Panc1 (cell line): Measurements from ENCODE around the gene UHRF2. TPM values are rescaled to one million over a fixed set of nuclear protein-coding genes. Genes with fewer than 3 reads are reported as not detected.

Source experiments
- ATAC-seq: fragments of 200-7000 bp; cut with Tn5 transposase; 2 replicates; pipeline ENCODE4 v1.9.1; 2020; ENCODE audit warnings: mild to moderate bottlenecking, moderate library complexity
- BruUV-seq: library from RNA; stranded (reverse); fragments of 400-500 nt; replicated peaks from 2 replicates; lab custom pipeline; 2021; lab: Mats Ljungman, UMichigan
- CTCF ChIA-PET: fragments of 300-600 bp; sonication (Branson Sonifier 250); formaldehyde crosslinking; loops from one replicate; lab custom pipeline; 2022; ENCODE audit warnings: antibody characterized with exemption; lab: Charles Lee
- POLR2A ChIA-PET: fragments of 300-600 bp; sonication (Branson Sonifier 250); formaldehyde crosslinking; loops from one replicate; lab custom pipeline; 2022; ENCODE audit warnings: antibody characterized with exemption; lab: Charles Lee
- DNase-seq: peaks from one replicate; pipeline ENCODE4 v3.0.0-alpha.2; 2010; ENCODE audit warnings: low read depth, low spot score
- H3K27ac ChIP-seq: 2 replicates; pipeline ENCODE4 v1.5.1; 2011; ENCODE audit warnings: mild to moderate bottlenecking, low read length, inconsistent platforms
- H3K27me3 ChIP-seq: fragments of 200-500 bp; sonication (Bioruptor generic); 2 replicates; pipeline ENCODE4 v1.6.0; 2014; ENCODE audit warnings: low read length, inconsistent platforms; ENCODE audit not compliant: control insufficient read depth, insufficient read depth
- H3K36me3 ChIP-seq: fragments of 200-500 bp; sonication (Bioruptor generic); 2 replicates; pipeline ENCODE4 v1.5.1; 2014; ENCODE audit warnings: inconsistent platforms, mild to moderate bottlenecking, low read length, moderate library complexity; ENCODE audit not compliant: control insufficient read depth, insufficient read depth
- H3K4me1 ChIP-seq: 2 replicates; pipeline ENCODE4 v1.5.1; 2011; ENCODE audit warnings: inconsistent platforms, mild to moderate bottlenecking, low read length, moderate library complexity; ENCODE audit not compliant: control insufficient read depth, insufficient read depth
- H3K4me3 ChIP-seq, 2 experiments: 2 replicates each; pipeline ENCODE4 v1.5.1; 2011 to 2012; ENCODE audit warnings: low read depth in 2 of 2, low read length in 2 of 2, mild to moderate bottlenecking in 2 of 2, inconsistent platforms in 1 of 2, moderate library complexity in 1 of 2
- H3K9me3 ChIP-seq: fragments of 200-500 bp; sonication (Bioruptor generic); 2 replicates; pipeline ENCODE4 v1.5.1; 2014; ENCODE audit warnings: low read depth, mild to moderate bottlenecking, inconsistent platforms, low read length, moderate library complexity; ENCODE audit not compliant: control insufficient read depth, insufficient read depth
- POLR2AphosphoS5 ChIP-seq: IDR thresholded peaks from 2 replicates; pipeline ENCODE4 v1.6.1; 2012; ENCODE audit warnings: mild to moderate bottlenecking, low read depth, low read length, moderate library complexity
- SIN3A ChIP-seq: IDR thresholded peaks from 2 replicates; pipeline ENCODE4 v1.6.1; 2012; ENCODE audit warnings: low read depth, mild to moderate bottlenecking, low read length, moderate library complexity, borderline replicate concordance; ENCODE audit not compliant: insufficient read depth
- TCF7L2 ChIP-seq: IDR thresholded peaks from 2 replicates; pipeline ENCODE4 v1.6.1; 2011; ENCODE audit warnings: mild to moderate bottlenecking, low read depth, low read length, inconsistent platforms
- in situ Hi-C: cut with HindIII; loops from 2 replicates; pipeline ENCODE4 v1.10.0; 2016; ENCODE audit warnings: low sequenced_read_pairs, low pct_unique_long_range_greater_than_20kb
- intact Hi-C: fragments of 100-400 bp; cut with micrococcal nuclease; formaldehyde crosslinking; loops from one replicate; pipeline ENCODE4 v1.10.0; 2022; ENCODE audit not compliant: unreplicated experiment
- total RNA-seq: library from RNA; stranded (reverse); gene quantifications from one replicate; pipeline ENCODE4 v1.2.1, GENCODE V29; 2021; ENCODE audit not compliant: unreplicated experiment
- TF ChIP-seq, protein P1 (sequence below): fragments of 450-650 bp; IDR thresholded peaks from 2 replicates; pipeline ENCODE4 v1.5.1; 2017; ENCODE audit warnings: mild to moderate bottlenecking
- TF ChIP-seq, protein P2 (sequence below), 2 experiments: IDR thresholded peaks; 2 replicates each; pipeline ENCODE4 v1.6.1; 2011 to 2012; ENCODE audit warnings: low read depth in 2 of 2, control low read depth in 1 of 2, low read length in 1 of 2, mild to moderate bottlenecking in 1 of 2, moderate library complexity in 1 of 2; ENCODE audit not compliant: insufficient read depth in 1 of 2

The UHRF2 gene
- total RNA-seq, 1 experiment from 2014 or later = 17.2 TPM

DNA sequence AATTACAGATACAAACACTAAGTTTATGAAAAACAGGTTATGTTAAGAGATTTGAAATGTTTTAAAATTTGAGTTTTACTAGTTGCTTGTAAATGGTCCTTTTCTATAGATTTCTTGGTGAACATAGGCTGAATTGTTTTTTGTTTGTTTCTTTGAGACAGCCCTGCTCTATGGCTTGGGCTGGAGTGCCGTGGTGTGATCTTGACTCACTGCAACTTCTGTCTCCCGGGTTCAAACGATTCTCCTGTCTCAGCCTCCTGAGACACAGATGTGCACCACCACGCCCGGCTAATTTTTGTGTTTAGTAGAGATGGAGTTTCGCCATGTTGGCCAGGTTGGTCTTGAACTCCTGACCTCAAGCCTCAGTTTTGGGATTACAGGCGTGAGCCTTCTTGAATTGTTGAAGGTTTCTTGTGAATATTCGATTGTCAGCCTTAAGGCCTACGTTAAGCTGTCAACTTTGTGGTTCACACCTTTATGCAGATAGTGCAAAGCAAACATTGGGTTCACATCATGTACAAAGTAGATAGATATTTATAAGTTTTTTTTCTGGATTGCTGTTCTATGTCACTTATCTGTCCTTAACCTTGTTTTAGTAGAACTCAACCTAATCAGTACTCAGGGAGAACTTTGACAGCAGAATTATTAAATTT lies 26.2 kb downstream of the UHRF2 start:
- in situ Hi-C loops (no loop called here), intact Hi-C loops (no loop called here)
- Histone ChIP-seq H3K4me1 (no peaks in the 10 kb centered on the region), H3K4me3 (no peak overlapping the region), H3K36me3 (no peaks in the 10 kb centered on the region), H3K27me3 (no peaks in the 10 kb centered on the region), H3K27ac (no peak overlapping the region), H3K9me3 (no peaks in the 10 kb centered on the region)
- POLR2A ChIA-PET = no interaction called here
- TF ChIP-seq, protein P1, sequence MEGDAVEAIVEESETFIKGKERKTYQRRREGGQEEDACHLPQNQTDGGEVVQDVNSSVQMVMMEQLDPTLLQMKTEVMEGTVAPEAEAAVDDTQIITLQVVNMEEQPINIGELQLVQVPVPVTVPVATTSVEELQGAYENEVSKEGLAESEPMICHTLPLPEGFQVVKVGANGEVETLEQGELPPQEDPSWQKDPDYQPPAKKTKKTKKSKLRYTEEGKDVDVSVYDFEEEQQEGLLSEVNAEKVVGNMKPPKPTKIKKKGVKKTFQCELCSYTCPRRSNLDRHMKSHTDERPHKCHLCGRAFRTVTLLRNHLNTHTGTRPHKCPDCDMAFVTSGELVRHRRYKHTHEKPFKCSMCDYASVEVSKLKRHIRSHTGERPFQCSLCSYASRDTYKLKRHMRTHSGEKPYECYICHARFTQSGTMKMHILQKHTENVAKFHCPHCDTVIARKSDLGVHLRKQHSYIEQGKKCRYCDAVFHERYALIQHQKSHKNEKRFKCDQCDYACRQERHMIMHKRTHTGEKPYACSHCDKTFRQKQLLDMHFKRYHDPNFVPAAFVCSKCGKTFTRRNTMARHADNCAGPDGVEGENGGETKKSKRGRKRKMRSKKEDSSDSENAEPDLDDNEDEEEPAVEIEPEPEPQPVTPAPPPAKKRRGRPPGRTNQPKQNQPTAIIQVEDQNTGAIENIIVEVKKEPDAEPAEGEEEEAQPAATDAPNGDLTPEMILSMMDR = no peak
- TF ChIP-seq, protein P2, sequence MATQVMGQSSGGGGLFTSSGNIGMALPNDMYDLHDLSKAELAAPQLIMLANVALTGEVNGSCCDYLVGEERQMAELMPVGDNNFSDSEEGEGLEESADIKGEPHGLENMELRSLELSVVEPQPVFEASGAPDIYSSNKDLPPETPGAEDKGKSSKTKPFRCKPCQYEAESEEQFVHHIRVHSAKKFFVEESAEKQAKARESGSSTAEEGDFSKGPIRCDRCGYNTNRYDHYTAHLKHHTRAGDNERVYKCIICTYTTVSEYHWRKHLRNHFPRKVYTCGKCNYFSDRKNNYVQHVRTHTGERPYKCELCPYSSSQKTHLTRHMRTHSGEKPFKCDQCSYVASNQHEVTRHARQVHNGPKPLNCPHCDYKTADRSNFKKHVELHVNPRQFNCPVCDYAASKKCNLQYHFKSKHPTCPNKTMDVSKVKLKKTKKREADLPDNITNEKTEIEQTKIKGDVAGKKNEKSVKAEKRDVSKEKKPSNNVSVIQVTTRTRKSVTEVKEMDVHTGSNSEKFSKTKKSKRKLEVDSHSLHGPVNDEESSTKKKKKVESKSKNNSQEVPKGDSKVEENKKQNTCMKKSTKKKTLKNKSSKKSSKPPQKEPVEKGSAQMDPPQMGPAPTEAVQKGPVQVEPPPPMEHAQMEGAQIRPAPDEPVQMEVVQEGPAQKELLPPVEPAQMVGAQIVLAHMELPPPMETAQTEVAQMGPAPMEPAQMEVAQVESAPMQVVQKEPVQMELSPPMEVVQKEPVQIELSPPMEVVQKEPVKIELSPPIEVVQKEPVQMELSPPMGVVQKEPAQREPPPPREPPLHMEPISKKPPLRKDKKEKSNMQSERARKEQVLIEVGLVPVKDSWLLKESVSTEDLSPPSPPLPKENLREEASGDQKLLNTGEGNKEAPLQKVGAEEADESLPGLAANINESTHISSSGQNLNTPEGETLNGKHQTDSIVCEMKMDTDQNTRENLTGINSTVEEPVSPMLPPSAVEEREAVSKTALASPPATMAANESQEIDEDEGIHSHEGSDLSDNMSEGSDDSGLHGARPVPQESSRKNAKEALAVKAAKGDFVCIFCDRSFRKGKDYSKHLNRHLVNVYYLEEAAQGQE (IDR thresholded peaks at IDR 0.05; ENCODE audit: insufficient read depth in 1 of 2, low read depth in 2 of 2, low read length in 1 of 2) = no peak
- TF ChIP-seq TCF7L2 = no peak
- no peak for TF ChIP-seq SIN3A
- TF ChIP-seq POLR2AphosphoS5 = no peak
- CTCF ChIA-PET = no interaction called here
- ATAC-seq (no peak), DNase-seq (no peak)
- BruUV-seq = no TSS peak

DNA sequence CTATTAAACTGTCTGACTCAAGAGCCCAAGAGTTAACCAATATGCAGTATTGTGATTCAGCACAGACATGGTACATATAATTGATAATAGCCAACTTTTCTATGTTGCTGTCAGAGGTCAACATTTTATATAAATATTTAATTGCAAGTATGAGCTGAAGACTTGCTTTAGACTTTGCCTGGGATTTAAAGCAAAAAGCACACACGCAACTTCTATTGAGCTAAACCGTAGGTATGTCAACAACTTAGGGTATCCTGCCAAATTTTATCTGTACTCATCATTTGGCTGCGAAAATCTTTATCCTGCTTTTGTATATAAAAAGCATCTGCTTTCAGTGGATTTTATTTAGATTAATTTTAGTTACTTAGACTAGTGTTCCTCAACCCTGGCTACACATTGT lies 27.4 kb downstream of the UHRF2 start:
- POLR2A ChIA-PET = no interaction called here
- H3K27ac ChIP-seq = no peak overlapping the region
- no peaks in the 10 kb centered on the region for H3K4me1 ChIP-seq
- no peak overlapping the region for H3K4me3 ChIP-seq
- BruUV-seq = no TSS peak
- CTCF ChIA-PET = no interaction called here
- H3K36me3 ChIP-seq = no peaks in the 10 kb centered on the region
- ATAC-seq (no peak), DNase-seq (no peak)
- TF ChIP-seq, protein P2 (IDR thresholded peaks at IDR 0.05; ENCODE audit: insufficient read depth in 1 of 2, low read depth in 2 of 2, low read length in 1 of 2) = no peak
- TF ChIP-seq TCF7L2 = no peak
- TF ChIP-seq, protein P1 = no peak
- TF ChIP-seq SIN3A = no peak
- TF ChIP-seq POLR2AphosphoS5 = no peak
- no peaks in the 10 kb centered on the region for H3K9me3 ChIP-seq
- in situ Hi-C loops = no loop called here
- intact Hi-C loops = no loop called here
- H3K27me3 ChIP-seq = no peaks in the 10 kb centered on the region
